PFSK-1 (cell line): Measurements from ENCODE around the gene SELENON.

ENCODE experiments used
- TAF1 ChIP-seq: IDR thresholded peaks from 2 replicates; pipeline ENCODE4 v1.6.1; 2012; ENCODE audit warnings: low read length, control low read depth, borderline replicate concordance; ENCODE audit not compliant: insufficient read depth
- TF ChIP-seq, protein P1 (sequence below), 2 experiments: IDR thresholded peaks; 2 replicates each; pipeline versions ENCODE4 v1.6.1 to v1.8.0; 2011 to 2012; ENCODE audit warnings: low read depth in 2 of 2, low read length in 2 of 2, control low read depth in 1 of 2, inconsistent platforms in 1 of 2, mild to moderate bottlenecking in 1 of 2, moderate library complexity in 1 of 2; ENCODE audit not compliant: insufficient read depth in 1 of 2

DNA sequence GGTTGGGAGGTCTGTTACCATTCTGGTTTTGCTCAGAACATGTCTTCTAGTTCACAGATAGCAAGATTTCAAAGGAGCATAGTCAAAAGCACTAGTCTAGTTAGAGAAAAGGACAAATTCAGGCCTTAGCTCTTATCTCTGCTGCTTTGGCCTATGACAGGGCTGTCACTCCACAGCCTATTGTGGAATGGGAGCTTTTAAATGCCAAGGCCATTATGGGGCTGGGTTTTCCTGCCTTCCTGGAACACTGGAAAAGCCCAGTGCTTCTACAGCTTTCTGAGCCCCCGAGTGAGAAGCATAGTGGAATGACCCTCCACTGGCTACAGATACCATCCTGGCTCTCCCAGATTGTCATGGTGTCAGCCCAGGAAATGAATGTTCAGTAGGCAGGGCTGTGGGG, 29.1 kb downstream of the SELENON start:
- no peak for TF ChIP-seq TAF1
- TF ChIP-seq, protein P1, sequence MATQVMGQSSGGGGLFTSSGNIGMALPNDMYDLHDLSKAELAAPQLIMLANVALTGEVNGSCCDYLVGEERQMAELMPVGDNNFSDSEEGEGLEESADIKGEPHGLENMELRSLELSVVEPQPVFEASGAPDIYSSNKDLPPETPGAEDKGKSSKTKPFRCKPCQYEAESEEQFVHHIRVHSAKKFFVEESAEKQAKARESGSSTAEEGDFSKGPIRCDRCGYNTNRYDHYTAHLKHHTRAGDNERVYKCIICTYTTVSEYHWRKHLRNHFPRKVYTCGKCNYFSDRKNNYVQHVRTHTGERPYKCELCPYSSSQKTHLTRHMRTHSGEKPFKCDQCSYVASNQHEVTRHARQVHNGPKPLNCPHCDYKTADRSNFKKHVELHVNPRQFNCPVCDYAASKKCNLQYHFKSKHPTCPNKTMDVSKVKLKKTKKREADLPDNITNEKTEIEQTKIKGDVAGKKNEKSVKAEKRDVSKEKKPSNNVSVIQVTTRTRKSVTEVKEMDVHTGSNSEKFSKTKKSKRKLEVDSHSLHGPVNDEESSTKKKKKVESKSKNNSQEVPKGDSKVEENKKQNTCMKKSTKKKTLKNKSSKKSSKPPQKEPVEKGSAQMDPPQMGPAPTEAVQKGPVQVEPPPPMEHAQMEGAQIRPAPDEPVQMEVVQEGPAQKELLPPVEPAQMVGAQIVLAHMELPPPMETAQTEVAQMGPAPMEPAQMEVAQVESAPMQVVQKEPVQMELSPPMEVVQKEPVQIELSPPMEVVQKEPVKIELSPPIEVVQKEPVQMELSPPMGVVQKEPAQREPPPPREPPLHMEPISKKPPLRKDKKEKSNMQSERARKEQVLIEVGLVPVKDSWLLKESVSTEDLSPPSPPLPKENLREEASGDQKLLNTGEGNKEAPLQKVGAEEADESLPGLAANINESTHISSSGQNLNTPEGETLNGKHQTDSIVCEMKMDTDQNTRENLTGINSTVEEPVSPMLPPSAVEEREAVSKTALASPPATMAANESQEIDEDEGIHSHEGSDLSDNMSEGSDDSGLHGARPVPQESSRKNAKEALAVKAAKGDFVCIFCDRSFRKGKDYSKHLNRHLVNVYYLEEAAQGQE (IDR thresholded peaks at IDR 0.05; ENCODE audit: insufficient read depth in 1 of 2, low read depth in 2 of 2, low read length in 2 of 2), result no peak
